NCI-H526 (cell line): ENCODE results near the gene SIGLEC6.

Experiments
- DNase-seq, 2 experiments: peaks; one replicate each; lab custom pipeline; 2025; lab: John Stamatoyannopoulos, UW

Gene SIGLEC6

DNA sequence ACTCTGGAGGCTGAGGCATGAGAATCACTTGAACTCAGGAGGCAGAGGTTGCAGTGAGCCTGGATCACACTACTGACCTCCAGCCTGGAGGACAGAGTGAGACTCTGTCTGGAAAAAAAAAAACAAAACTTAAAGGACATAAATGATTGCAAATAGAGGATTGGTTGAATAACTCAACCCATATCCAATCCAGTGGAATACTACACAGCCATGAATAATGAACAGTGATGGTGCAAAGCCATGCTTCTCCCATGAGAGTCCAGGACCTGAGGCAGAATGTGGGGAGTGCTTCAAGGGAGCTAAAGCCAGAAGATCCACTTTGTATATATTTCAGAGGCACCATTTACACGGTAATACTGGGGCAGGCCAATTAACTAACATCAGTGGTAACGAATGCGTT, 55.3 kb downstream of the SIGLEC6 start:
- DNase-seq, result no peak

- peak; percentile 43 to 90 for DNase-seq
These were observed 58.3 kb downstream of the SIGLEC6 start for GRCh38 chr19:51473009-51473707.

DNA sequence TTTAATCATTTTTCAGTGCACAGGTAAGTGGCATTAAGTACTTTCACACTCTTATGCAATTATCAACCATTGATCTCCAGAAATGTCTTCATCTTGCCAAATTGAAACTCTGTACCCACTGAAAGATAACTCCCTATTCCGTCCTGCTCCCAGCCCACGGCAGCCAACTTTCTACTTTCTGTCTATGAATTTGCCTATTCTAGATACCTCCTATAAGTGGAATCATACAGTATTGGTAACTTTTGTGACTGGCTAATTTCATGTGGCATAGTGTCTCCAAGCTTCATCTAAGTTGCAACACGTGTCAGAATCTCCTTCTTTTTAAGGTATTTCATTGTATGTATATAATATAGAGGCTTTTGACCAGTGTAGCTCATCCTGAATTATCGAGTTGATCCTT, 58.9 kb downstream of the SIGLEC6 start:
- no peak for DNase-seq

DNA sequence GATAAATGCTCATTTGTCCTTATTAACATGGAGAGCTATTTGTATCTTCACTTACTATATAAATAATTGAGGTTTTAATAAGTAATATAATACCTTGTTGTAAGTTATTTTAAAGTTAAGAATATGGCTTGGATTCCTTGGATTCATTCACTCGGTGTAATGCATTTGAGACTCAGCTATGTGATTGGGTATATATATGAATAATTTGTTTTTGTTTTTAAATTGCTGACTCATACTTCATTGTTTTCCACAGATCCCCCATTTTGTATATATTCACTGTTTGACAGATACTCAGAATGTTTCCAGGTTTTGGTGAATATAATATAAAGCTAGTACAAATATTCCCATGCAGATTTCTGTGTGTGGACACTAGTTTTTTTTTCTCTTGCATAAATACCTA, 59.9 kb downstream of the SIGLEC6 start:
- DNase-seq, result no peak

DNA sequence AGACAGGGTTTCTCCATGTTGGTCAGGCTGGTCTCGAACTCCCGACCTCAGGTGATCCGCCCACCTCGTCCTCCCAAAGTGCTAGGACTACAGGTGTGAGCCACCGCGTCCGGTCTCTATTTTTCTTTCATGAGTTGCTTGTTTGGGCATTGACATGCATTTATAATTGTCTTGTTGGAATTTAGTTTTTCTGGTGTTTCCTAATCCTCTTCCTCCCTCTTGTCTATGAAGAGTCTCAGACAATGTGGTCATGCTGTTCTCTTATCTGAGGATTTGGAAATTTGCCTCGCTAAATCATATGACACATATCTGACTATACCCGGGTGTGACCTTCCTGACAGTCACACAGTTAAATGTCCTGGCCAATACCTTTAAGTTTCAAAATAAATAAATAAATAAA, 60.5 kb downstream of the SIGLEC6 start:
- no peak for DNase-seq

DNA sequence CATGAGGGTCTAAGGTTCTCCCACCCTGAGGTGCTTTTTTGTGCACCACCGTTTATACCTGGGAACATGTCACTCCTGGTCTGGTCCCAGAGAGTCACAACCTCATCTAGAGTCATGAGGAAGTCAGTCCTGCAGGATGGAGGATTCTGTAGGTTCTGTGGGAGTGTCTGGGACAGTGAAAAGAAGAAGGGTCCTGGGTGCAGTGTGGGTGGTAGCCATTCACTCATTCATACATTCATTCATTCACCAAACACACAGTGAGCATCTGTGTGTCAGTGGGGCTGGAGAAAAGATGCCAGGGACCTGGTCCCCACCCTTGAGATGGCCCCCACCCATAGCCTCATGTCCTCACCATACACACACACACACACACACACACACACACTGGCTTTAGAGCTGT, 61.8 kb downstream of the SIGLEC6 start:
- no peak for DNase-seq

DNA sequence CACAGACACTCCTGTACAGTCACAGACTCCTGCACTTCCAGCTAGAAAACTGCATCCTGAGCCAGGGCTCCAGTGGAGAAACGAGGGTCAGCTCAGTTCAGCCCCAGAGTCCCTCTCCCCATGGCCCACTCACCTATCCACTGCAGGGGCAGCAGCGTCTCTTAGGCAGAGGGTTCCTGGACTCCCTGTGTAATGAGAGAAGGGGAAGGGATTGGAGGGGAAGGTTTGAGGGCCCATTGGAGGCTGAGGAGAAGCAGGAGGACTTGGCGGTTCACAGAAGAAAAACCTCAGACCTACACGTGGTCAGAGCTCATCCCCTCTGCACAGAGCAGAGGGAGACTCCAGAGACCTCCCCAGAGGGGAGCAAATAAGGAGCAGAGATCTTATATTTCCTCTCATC, 62.3 kb downstream of the SIGLEC6 start:
- no peak for DNase-seq

GRCh38 chr19:51468545-51468920, 62.9 kb downstream of the SIGLEC6 start:
- no peak for DNase-seq

- DNase-seq, result no peak
These were observed 63.5 kb downstream of the SIGLEC6 start for GRCh38 chr19:51467864-51468544.
